HEK293T (cell line): ENCODE data around the gene XK.

Experiments
- ARNT ChIP-seq: fragments of 450-650 bp; IDR thresholded peaks from 2 replicates; pipeline ENCODE4 v1.6.1; 2017; ENCODE audit warnings: mild to moderate bottlenecking
- BHLHE40 ChIP-seq: fragments of 450-650 bp; IDR thresholded peaks from 2 replicates; pipeline ENCODE4 v1.6.1; 2016; ENCODE audit warnings: mild to moderate bottlenecking, moderate library complexity, borderline replicate concordance
- CTBP1 ChIP-seq: fragments of 450-650 bp; IDR thresholded peaks from 2 replicates; pipeline ENCODE4 v1.6.1; 2016; ENCODE audit warnings: borderline replicate concordance
- ELF4 ChIP-seq: fragments of 450-650 bp; IDR thresholded peaks from 2 replicates; pipeline ENCODE4 v1.6.1; 2017; ENCODE audit warnings: antibody characterized with exemption
- FOXA1 ChIP-seq: fragments of 450-650 bp; IDR thresholded peaks from 2 replicates; pipeline ENCODE4 v1.6.1; 2016; ENCODE audit warnings: mild to moderate bottlenecking
- FOXK2 ChIP-seq: fragments of 450-650 bp; IDR thresholded peaks from 2 replicates; pipeline ENCODE4 v1.6.1; 2016; ENCODE audit warnings: mild to moderate bottlenecking
- FOXM1 ChIP-seq: fragments of 450-650 bp; IDR thresholded peaks from 2 replicates; pipeline ENCODE4 v1.6.1; 2017; ENCODE audit warnings: mild to moderate bottlenecking, borderline replicate concordance
- HDGF ChIP-seq: fragments of 450-650 bp; IDR thresholded peaks from 2 replicates; pipeline ENCODE4 v1.6.1; 2017; ENCODE audit warnings: antibody characterized with exemption, borderline replicate concordance
- NFRKB ChIP-seq: fragments of 450-650 bp; IDR thresholded peaks from 2 replicates; pipeline ENCODE4 v1.6.1; 2016; ENCODE audit warnings: mild to moderate bottlenecking, moderate library complexity
- SP1 ChIP-seq: fragments of 450-650 bp; IDR thresholded peaks from 2 replicates; pipeline ENCODE4 v1.6.1; 2017
- SUZ12 ChIP-seq: fragments of 450-650 bp; IDR thresholded peaks from 2 replicates; pipeline ENCODE4 v1.6.1; 2016; ENCODE audit warnings: mild to moderate bottlenecking
- TARDBP ChIP-seq: fragments of 450-650 bp; IDR thresholded peaks from 2 replicates; pipeline ENCODE4 v1.6.1; 2016
- ZNF384 ChIP-seq: fragments of 450-650 bp; IDR thresholded peaks from 2 replicates; pipeline ENCODE4 v1.6.1; 2016

DNA sequence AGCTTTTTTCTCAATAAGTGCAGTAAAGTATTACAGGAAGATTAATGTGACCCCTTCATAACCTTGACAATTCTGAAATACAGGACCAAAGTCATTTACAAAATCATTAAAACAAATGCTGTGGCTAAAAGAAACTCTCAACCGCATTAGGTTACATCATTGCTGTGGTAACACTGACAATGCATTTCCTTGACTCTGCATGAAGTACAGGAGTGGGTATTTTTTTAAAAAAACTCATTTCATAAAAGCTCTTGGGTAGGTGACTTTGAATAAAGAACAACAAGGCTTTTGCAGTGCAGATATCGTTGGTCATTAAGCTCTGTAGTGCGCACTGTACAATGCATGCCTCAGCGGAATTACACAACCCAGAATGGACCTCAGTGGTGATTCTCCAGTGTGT, 23.4 kb upstream of the XK start:
- no peak for TF ChIP-seq NFRKB
- TF ChIP-seq ARNT, result no peak
- no peak for TF ChIP-seq ELF4
- no peak for TF ChIP-seq SP1
- TF ChIP-seq FOXK2, result no peak
- no peak for TF ChIP-seq TARDBP
- no peak for TF ChIP-seq HDGF
- no peak for TF ChIP-seq FOXM1
- no peak for TF ChIP-seq FOXA1
- no peak for TF ChIP-seq ZNF384
- TF ChIP-seq BHLHE40, result no peak
- TF ChIP-seq SUZ12, result no peak
- TF ChIP-seq CTBP1, result no peak
